Ishikawa (cell line): ENCODE results near the gene FLYWCH2.

Source experiments
- CEBPB ChIP-seq: IDR thresholded peaks from 2 replicates; pipeline ENCODE4 v1.6.1; 2012
- CREB1 ChIP-seq: IDR thresholded peaks from 2 replicates; pipeline ENCODE4 v1.6.1; 2012; ENCODE audit warnings: low read depth
- EGR1 ChIP-seq: IDR thresholded peaks from 2 replicates; pipeline ENCODE4 v1.6.1; 2012
- EP300 ChIP-seq: IDR thresholded peaks from 2 replicates; pipeline ENCODE4 v1.6.1; 2012; ENCODE audit warnings: borderline replicate concordance
- FOXM1 ChIP-seq: IDR thresholded peaks from 2 replicates; pipeline ENCODE4 v1.6.1; 2012; ENCODE audit warnings: low read depth, borderline replicate concordance
- NFIC ChIP-seq: IDR thresholded peaks from 2 replicates; pipeline ENCODE4 v1.6.1; 2012
- RAD21 ChIP-seq: IDR thresholded peaks from 2 replicates; pipeline ENCODE4 v1.6.1; 2012; ENCODE audit warnings: low read depth
- TAF1 ChIP-seq: IDR thresholded peaks from 2 replicates; pipeline ENCODE4 v1.6.1; 2012; ENCODE audit warnings: low read depth, mild to moderate bottlenecking
- TCF12 ChIP-seq: IDR thresholded peaks from 2 replicates; pipeline ENCODE4 v1.6.1; 2012; ENCODE audit warnings: low read depth
- TEAD4 ChIP-seq: IDR thresholded peaks from 2 replicates; pipeline ENCODE4 v1.6.1; 2012
- YY1 ChIP-seq: IDR thresholded peaks from 2 replicates; pipeline ENCODE4 v1.6.1; 2012; ENCODE audit warnings: low read depth
- ZBTB7A ChIP-seq: IDR thresholded peaks from 2 replicates; pipeline ENCODE4 v1.6.1; 2012; ENCODE audit warnings: low read depth
- TF ChIP-seq, protein P1 (sequence below): IDR thresholded peaks from 2 replicates; pipeline ENCODE4 v1.6.1; 2012; ENCODE audit warnings: low read depth, mild to moderate bottlenecking
- TF ChIP-seq, protein P2 (sequence below): IDR thresholded peaks from 2 replicates; pipeline ENCODE4 v1.6.1; 2012
- TF ChIP-seq, protein P3 (sequence below): IDR thresholded peaks from 2 replicates; pipeline ENCODE4 v1.6.1; 2012

FLYWCH2 gene

DNA sequence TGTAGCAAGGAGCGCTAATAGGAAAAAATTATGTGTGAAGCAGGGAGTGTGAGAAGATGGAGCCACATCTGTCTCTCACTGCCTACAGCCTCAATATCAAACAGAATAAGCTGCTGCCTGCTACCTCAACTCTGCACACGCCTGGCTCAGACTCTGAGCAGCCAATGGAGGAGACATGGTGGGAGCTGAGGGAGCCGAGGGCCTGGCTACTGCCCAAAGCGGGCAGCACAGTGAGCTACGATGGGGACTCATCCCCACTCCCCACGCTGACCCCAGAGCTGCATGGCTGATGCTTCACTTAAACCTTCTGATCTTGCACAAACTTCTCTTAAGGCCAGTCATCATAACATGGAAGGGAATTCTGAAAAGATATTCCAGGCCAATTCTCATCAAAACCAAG, 11.1 kb upstream of the FLYWCH2 start:
- no peak for TF ChIP-seq TEAD4
- TF ChIP-seq, protein P1, sequence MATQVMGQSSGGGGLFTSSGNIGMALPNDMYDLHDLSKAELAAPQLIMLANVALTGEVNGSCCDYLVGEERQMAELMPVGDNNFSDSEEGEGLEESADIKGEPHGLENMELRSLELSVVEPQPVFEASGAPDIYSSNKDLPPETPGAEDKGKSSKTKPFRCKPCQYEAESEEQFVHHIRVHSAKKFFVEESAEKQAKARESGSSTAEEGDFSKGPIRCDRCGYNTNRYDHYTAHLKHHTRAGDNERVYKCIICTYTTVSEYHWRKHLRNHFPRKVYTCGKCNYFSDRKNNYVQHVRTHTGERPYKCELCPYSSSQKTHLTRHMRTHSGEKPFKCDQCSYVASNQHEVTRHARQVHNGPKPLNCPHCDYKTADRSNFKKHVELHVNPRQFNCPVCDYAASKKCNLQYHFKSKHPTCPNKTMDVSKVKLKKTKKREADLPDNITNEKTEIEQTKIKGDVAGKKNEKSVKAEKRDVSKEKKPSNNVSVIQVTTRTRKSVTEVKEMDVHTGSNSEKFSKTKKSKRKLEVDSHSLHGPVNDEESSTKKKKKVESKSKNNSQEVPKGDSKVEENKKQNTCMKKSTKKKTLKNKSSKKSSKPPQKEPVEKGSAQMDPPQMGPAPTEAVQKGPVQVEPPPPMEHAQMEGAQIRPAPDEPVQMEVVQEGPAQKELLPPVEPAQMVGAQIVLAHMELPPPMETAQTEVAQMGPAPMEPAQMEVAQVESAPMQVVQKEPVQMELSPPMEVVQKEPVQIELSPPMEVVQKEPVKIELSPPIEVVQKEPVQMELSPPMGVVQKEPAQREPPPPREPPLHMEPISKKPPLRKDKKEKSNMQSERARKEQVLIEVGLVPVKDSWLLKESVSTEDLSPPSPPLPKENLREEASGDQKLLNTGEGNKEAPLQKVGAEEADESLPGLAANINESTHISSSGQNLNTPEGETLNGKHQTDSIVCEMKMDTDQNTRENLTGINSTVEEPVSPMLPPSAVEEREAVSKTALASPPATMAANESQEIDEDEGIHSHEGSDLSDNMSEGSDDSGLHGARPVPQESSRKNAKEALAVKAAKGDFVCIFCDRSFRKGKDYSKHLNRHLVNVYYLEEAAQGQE = no peak
- TF ChIP-seq EP300 = no peak
- TF ChIP-seq CEBPB = no peak
- TF ChIP-seq TCF12 = no peak
- no peak for TF ChIP-seq NFIC
- TF ChIP-seq TAF1 = no peak
- TF ChIP-seq CREB1 = no peak

DNA sequence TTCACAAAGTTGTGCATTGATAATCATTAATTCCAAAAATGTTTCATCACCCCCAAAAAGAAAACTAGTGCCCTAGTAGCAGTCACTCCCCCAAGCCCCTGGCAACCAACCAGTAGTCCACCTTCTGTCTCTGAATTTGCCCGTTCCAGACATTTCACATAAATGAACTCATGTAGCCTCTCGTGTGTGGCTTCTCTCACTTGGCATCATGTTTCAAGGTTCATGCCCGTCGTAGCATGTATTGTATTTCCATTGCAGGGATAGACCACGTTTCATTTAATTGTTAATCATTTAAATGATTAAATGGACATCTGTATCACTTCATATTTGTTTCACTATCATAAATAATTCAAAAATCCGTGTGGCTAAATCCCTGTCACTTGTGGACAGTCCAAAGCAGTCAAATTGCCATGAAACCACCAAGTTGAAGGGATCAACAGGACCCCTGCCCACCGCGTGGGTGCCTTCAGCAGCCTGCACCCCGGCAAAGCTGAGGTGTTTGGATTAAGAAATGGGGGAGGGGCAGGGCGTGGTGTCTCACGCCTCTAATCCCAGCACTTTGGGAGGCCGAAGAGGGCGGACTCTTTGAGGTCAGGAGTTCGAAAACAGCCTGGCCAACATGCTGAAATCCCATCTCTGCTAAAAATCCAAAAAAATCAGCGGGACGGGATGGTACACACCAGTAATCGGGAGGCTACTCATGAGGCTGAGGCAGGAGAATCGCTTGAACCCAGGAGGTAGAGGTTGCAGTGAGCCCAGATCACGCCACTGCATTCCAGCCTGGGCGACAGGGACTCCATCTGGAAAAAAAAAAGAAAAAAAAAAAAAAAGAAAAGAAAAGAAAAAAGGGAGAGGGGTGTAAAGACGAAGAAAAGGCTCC, 8.7 kb upstream of the FLYWCH2 start:
- TF ChIP-seq, protein P2, sequence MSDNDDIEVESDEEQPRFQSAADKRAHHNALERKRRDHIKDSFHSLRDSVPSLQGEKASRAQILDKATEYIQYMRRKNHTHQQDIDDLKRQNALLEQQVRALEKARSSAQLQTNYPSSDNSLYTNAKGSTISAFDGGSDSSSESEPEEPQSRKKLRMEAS = 0 out of 2 replicates have a peak, but pooled peaks have one; percentile 1
- TF ChIP-seq ZBTB7A (no peak), CEBPB (no peak), YY1 (no peak)
- TF ChIP-seq, protein P3, sequence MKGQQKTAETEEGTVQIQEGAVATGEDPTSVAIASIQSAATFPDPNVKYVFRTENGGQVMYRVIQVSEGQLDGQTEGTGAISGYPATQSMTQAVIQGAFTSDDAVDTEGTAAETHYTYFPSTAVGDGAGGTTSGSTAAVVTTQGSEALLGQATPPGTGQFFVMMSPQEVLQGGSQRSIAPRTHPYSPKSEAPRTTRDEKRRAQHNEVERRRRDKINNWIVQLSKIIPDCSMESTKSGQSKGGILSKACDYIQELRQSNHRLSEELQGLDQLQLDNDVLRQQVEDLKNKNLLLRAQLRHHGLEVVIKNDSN = no peak

DNA sequence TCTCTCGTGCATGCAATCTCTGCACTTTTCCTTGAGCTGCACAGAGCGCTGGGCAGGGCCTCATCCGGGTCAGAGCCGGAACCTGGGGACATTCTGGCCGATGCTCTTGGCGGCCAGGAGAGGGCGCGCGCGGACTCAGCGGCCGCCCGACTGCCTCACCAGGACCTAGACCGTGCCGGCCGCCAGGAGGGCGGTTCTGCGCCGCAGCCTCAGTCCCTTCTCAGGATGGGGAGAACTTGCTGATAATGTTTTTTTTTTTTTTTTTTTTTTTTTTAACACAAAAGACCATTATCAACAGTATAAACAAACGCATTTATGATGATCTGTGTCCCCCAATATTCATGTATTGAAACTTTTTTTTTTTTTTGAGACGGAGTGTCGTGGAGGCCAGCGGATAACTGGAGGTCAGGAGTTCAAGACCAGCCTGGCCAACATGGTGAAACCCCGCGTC, 8.1 kb upstream of the FLYWCH2 start:
- peak; percentile 68; the same call in 1 of the 2 replicates for TF ChIP-seq RAD21
- no peak for TF ChIP-seq NFIC
- TF ChIP-seq TEAD4 = no peak

DNA sequence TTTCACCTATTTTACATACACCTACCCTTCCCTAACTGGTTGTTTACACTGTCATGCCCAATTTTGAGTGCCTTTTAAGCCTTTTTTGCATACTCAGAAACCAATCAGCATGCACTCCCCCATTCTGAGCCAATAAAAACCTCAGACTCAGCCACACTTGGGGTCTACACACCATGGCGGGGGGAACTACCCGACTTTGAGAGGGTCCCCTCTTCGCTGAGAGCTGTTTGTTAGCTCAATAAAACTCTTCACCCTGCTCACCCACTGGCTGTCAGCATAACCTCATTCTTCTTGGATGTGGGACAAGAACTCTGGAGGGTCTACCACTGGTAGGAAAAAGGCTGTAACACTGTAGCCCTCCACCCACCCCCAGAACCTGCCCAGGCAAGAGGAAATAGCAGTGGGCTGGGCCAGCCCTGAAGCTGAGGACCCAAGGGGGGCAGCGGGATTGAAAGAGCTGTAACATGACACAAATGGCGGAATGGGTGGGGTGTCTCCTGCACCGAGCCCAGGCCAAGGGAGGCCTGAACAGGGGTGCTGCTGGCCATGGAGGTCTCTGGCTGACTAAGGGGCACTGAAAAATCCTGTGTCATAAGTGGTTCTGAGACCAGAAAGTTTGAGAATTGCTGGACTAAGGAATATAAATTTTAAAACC, 3.0 kb upstream of the FLYWCH2 start:
- TF ChIP-seq YY1 (no peak), EGR1 (no peak), TAF1 (no peak), CEBPB (no peak), CREB1 (no peak), RAD21 (no peak), TEAD4 (no peak)
- TF ChIP-seq, protein P1 = no peak
- TF ChIP-seq, protein P2 = no peak

DNA sequence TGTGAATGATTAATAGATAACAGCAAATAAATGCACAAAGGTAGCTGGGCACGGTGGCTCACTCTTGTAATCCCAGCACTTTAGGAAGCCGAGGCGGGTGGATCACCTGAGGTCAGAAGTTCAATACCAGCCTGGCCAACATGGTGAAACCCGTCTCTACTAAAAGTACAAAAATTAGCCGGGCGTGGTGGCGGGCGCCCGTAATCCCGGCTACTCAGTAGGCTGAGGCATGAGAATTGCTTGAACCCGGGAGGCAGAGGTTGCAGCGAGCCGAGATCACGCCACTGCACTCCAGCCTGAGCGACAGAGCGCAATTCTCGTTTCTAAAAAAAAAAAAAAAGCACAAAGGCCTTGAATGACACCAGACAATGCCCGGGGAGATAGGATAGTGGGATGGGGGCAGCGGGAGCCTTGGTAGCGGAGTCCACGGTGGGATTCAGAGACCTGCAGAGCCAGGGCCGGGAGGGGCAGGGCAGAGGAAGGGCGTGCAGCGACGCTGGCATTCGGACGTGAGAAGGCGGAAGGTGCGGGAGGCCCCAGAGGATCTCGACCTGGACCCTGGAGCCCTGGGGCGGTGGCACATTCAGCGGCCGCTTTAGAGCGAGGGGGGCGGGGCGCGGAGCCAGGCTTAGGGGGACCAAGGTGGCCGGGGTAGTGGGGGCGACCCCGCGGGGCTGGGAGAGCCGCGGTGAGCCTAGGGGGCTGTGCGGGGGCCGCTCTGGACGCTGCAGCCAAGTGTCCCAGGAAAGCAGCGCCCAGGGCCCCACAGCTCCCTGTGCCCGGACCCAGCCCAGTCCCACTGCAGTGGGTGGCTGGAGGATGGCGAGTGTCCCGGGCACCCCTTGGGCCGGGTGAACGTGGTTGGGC, 999 bp upstream of the FLYWCH2 start:
- TF ChIP-seq TAF1 (peak; percentile 19; the same call in 1 of the 2 replicates), TCF12 (no peak), EP300 (no peak), TEAD4 (no peak), CREB1 (no peak), ZBTB7A (no peak; the same call in 1 of the 2 replicates), NFIC (no peak), EGR1 (no peak), CEBPB (no peak), FOXM1 (no peak)
- TF ChIP-seq, protein P1 = no peak
- TF ChIP-seq, protein P2 = peak; percentile 10; the same call in 1 of the 2 replicates
- TF ChIP-seq, protein P3 = no peak
